K562 (cell line): ENCODE data around the gene CLSTN2.

Experiments used
- BDP1 ChIP-seq: IDR thresholded peaks from 3 replicates; pipeline ENCODE4 v1.6.1; 2011; ENCODE audit not compliant: insufficient read length, insufficient read depth
- DNMT1 ChIP-seq: fragments of 450-650 bp; IDR thresholded peaks from 2 replicates; pipeline ENCODE4 v1.6.1; 2016; ENCODE audit warnings: antibody characterized with exemption, mild to moderate bottlenecking
- ESRRA ChIP-seq: fragments of 450-650 bp; IDR thresholded peaks from 2 replicates; pipeline ENCODE4 v1.6.1; 2014; ENCODE audit warnings: low read depth, mild to moderate bottlenecking, moderate library complexity, borderline replicate concordance
- HDAC1 ChIP-seq, 2 experiments: fragments of 450-650 bp; IDR thresholded peaks; 2 replicates each; pipeline ENCODE4 v1.6.1; 2016 to 2017; ENCODE audit warnings: inconsistent platforms in 1 of 2, mild to moderate bottlenecking in 1 of 2, moderate library complexity in 1 of 2
- MEF2D ChIP-seq: conservative IDR thresholded peaks from 2 replicates; pipeline ENCODE4 v1.6.1; 2016; ENCODE audit warnings: low read depth, missing genetic modification characterization, missing compliant biosample characterization
- NRF1 ChIP-seq, 2 experiments: fragments of 450-650 bp; IDR thresholded peaks in 1 of 2; conservative IDR thresholded peaks in 1 of 2; 2 replicates each; pipeline ENCODE4 v1.6.1; 2014; ENCODE audit warnings: mild to moderate bottlenecking in 2 of 2
- POLR2A ChIP-seq: fragments of 450-650 bp; conservative IDR thresholded peaks from 2 replicates; pipeline ENCODE4 v1.6.1; 2016
- SIN3A ChIP-seq, 2 experiments: fragments of 150-350 bp in 1 of 2; IDR thresholded peaks; 2 replicates each; pipeline ENCODE4 v1.6.1; 2011 to 2016; ENCODE audit warnings: borderline replicate concordance in 2 of 2, low read depth in 2 of 2, low read length in 2 of 2, mild to moderate bottlenecking in 2 of 2, moderate library complexity in 2 of 2; ENCODE audit not compliant: control insufficient read depth in 1 of 2
- SMAD3 ChIP-seq: fragments of 450-650 bp; formaldehyde crosslinking; conservative IDR thresholded peaks from 2 replicates; pipeline ENCODE4 v1.4.0; 2020; ENCODE audit warnings: mild to moderate bottlenecking
- SP2 ChIP-seq: IDR thresholded peaks from 2 replicates; pipeline ENCODE4 v1.6.1; 2011; ENCODE audit warnings: mild to moderate bottlenecking, low read depth, low read length, moderate library complexity; ENCODE audit not compliant: poor library complexity, severe bottlenecking; ENCODE audit errors: extremely low read depth
- ZNF707 ChIP-seq: fragments of 250-450 bp; sonication (Bioruptor Pico); conservative IDR thresholded peaks from 2 replicates; pipeline ENCODE4 v1.8.0; 2022; ENCODE audit warnings: inconsistent platforms, mild to moderate bottlenecking, moderate library complexity
- TF ChIP-seq, protein P1 (sequence below), 3 experiments: IDR thresholded peaks in 2 of 3; conservative IDR thresholded peaks in 1 of 3; 2 replicates each; pipeline ENCODE4 v1.5.1; 2011 to 2012; ENCODE audit warnings: low read length in 3 of 3, mild to moderate bottlenecking in 3 of 3, control low read depth in 2 of 3, improper control_type of control experiment in 1 of 3, inconsistent platforms in 1 of 3, low read depth in 1 of 3, mixed read lengths in 1 of 3, moderate library complexity in 1 of 3; ENCODE audit not compliant: insufficient read depth in 2 of 3

DNA sequence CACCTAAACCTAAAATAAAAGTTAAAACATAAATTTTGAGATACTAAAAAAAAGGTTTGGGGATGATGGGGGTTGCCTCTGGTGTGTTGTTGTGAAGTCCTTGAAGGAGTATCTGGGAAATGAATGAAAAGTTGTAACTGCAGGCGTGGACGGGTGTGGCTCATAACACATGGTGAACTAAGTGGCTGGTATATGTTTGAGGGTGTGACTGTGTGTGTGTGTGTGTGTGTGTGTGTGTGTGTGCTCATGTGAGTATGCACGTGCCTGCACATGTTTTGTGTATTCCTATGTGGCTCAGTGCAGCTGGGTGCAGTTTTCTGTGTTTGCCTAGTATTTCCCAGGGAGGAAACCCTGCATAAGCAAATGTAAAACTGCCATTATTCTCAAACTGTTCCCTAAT is 513.0 kb downstream of the CLSTN2 start:
- TF ChIP-seq BDP1 (no peak), POLR2A (no peak), ESRRA (no peak), HDAC1 (IDR thresholded peaks at IDR 0.05) (no peak), SMAD3 (CRISPR knock-in tag) (no peak), DNMT1 (no peak), SP2 (no peak), NRF1 (conservative IDR thresholded peaks at IDR 0.05 in 1 of 2, IDR thresholded peaks at IDR 0.05 in 1 of 2) (no peak), MEF2D (tag) (no peak), ZNF707 (CRISPR knock-in tag) (no peak), SIN3A (IDR thresholded peaks at IDR 0.05; ENCODE audit: borderline replicate concordance in 2 of 2, control insufficient read depth in 1 of 2, low read depth in 2 of 2, low read length in 2 of 2) (no peak)
- TF ChIP-seq, protein P1, sequence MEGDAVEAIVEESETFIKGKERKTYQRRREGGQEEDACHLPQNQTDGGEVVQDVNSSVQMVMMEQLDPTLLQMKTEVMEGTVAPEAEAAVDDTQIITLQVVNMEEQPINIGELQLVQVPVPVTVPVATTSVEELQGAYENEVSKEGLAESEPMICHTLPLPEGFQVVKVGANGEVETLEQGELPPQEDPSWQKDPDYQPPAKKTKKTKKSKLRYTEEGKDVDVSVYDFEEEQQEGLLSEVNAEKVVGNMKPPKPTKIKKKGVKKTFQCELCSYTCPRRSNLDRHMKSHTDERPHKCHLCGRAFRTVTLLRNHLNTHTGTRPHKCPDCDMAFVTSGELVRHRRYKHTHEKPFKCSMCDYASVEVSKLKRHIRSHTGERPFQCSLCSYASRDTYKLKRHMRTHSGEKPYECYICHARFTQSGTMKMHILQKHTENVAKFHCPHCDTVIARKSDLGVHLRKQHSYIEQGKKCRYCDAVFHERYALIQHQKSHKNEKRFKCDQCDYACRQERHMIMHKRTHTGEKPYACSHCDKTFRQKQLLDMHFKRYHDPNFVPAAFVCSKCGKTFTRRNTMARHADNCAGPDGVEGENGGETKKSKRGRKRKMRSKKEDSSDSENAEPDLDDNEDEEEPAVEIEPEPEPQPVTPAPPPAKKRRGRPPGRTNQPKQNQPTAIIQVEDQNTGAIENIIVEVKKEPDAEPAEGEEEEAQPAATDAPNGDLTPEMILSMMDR (IDR thresholded peaks at IDR 0.05 in 2 of 3, conservative IDR thresholded peaks at IDR 0.05 in 1 of 3; ENCODE audit: insufficient read depth in 2 of 3, low read depth in 1 of 3, low read length in 3 of 3) = no peak
